Smooth muscle cell of the brain vasculature (primary cell): ENCODE data around the gene OR10G2.

ENCODE experiments used
- DNase-seq: peaks from one replicate; pipeline ENCODE4 v3.0.0-alpha.2; 2012; ENCODE audit warnings: low read depth, low spot score

OR10G2 gene

DNA sequence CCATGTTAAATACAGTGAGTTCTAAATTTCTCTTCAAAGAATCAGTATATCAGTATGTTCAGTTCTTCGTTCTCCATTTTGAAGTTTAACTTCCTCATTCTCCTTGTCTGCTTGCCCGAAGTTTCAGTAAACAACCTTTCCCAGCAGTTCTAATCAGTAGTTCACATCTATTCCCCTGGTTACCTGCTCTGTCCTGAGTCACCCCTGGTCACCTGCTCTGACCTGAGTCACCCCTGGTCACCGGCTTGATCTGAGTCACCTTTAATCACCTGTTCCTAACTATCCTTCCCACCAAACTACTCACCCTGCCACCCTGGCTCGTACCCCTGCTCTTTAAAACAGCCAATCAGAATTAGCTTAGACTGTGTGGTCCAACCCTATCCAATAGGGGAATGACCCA is 45.4 kb downstream of the OR10G2 start:
- DNase-seq = no peak
